HEK293 (cell line): ENCODE data around the gene YARS1.

Experiments
- BCL11B ChIP-seq: fragments of 450-650 bp; formaldehyde crosslinking; IDR thresholded peaks from 2 replicates; pipeline ENCODE4 v1.5.1; 2016; ENCODE audit warnings: low read depth, missing biosample characterization, missing genetic modification characterization
- PRDM6 ChIP-seq: fragments of 450-650 bp; formaldehyde crosslinking; IDR thresholded peaks from 2 replicates; pipeline ENCODE4 v1.5.1; 2017; ENCODE audit warnings: missing biosample characterization, missing genetic modification characterization
- RBAK ChIP-seq: fragments of 450-650 bp; formaldehyde crosslinking; IDR thresholded peaks from 2 replicates; pipeline ENCODE4 v1.5.1; 2016; ENCODE audit warnings: missing biosample characterization, missing genetic modification characterization
- ZBTB10 ChIP-seq: fragments of 450-650 bp; formaldehyde crosslinking; IDR thresholded peaks from 2 replicates; pipeline ENCODE4 v1.5.1; 2016; ENCODE audit warnings: missing biosample characterization, missing genetic modification characterization
- ZBTB26 ChIP-seq: fragments of 450-650 bp; formaldehyde crosslinking; optimal IDR thresholded peaks from 2 replicates; pipeline ENCODE3; 2016; ENCODE audit warnings: missing biosample characterization, mild to moderate bottlenecking, missing genetic modification characterization
- ZEB2 ChIP-seq: fragments of 450-650 bp; formaldehyde crosslinking; IDR thresholded peaks from 2 replicates; pipeline ENCODE4 v1.5.1; 2016; ENCODE audit warnings: missing biosample characterization, missing genetic modification characterization
- ZFP3 ChIP-seq: fragments of 450-650 bp; formaldehyde crosslinking; IDR thresholded peaks from 2 replicates; pipeline ENCODE4 v1.5.1; 2016; ENCODE audit warnings: low read depth, missing biosample characterization, missing genetic modification characterization
- ZNF121 ChIP-seq: fragments of 450-650 bp; formaldehyde crosslinking; IDR thresholded peaks from 2 replicates; pipeline ENCODE4 v1.5.1; 2016; ENCODE audit warnings: missing biosample characterization, missing genetic modification characterization
- ZNF133 ChIP-seq: fragments of 450-650 bp; formaldehyde crosslinking; IDR thresholded peaks from 2 replicates; pipeline ENCODE4 v1.5.1; 2016; ENCODE audit warnings: missing biosample characterization, missing genetic modification characterization
- ZNF16 ChIP-seq: fragments of 450-650 bp; formaldehyde crosslinking; IDR thresholded peaks from 2 replicates; pipeline ENCODE4 v1.5.1; 2016; ENCODE audit warnings: low read depth, missing biosample characterization, missing genetic modification characterization
- ZNF184 ChIP-seq: fragments of 450-650 bp; IDR thresholded peaks from 2 replicates; pipeline ENCODE4 v1.5.1; 2018; ENCODE audit warnings: missing biosample characterization, mild to moderate bottlenecking, missing genetic modification characterization
- ZNF26 ChIP-seq: fragments of 450-650 bp; formaldehyde crosslinking; IDR thresholded peaks from 2 replicates; pipeline ENCODE4 v1.5.1; 2016; ENCODE audit warnings: missing biosample characterization, missing genetic modification characterization
- ZNF394 ChIP-seq: fragments of 450-650 bp; formaldehyde crosslinking; IDR thresholded peaks from 2 replicates; pipeline ENCODE4 v1.5.1; 2016; ENCODE audit warnings: missing biosample characterization, missing genetic modification characterization, mild to moderate bottlenecking, moderate library complexity, borderline replicate concordance
- ZNF426 ChIP-seq: fragments of 450-650 bp; formaldehyde crosslinking; IDR thresholded peaks from 2 replicates; pipeline ENCODE4 v1.5.1; 2017; ENCODE audit warnings: missing biosample characterization, missing genetic modification characterization, mild to moderate bottlenecking, inconsistent platforms, moderate library complexity
- ZNF514 ChIP-seq: fragments of 450-650 bp; formaldehyde crosslinking; IDR thresholded peaks from 2 replicates; pipeline ENCODE4 v1.5.1; 2016; ENCODE audit warnings: missing biosample characterization, missing genetic modification characterization
- ZNF518A ChIP-seq: fragments of 450-650 bp; formaldehyde crosslinking; conservative IDR thresholded peaks from 2 replicates; pipeline ENCODE4 v1.5.1; 2016; ENCODE audit warnings: low read depth, missing biosample characterization, missing genetic modification characterization
- ZNF596 ChIP-seq: fragments of 450-650 bp; IDR thresholded peaks from 2 replicates; pipeline ENCODE4 v1.5.0; 2018; ENCODE audit warnings: missing biosample characterization, mild to moderate bottlenecking, missing genetic modification characterization, moderate library complexity
- TF ChIP-seq, protein P1 (sequence below): fragments of 450-650 bp; IDR thresholded peaks from 2 replicates; pipeline ENCODE4 v1.5.1; 2018; ENCODE audit warnings: missing biosample characterization, mild to moderate bottlenecking, missing genetic modification characterization

YARS1 gene

DNA sequence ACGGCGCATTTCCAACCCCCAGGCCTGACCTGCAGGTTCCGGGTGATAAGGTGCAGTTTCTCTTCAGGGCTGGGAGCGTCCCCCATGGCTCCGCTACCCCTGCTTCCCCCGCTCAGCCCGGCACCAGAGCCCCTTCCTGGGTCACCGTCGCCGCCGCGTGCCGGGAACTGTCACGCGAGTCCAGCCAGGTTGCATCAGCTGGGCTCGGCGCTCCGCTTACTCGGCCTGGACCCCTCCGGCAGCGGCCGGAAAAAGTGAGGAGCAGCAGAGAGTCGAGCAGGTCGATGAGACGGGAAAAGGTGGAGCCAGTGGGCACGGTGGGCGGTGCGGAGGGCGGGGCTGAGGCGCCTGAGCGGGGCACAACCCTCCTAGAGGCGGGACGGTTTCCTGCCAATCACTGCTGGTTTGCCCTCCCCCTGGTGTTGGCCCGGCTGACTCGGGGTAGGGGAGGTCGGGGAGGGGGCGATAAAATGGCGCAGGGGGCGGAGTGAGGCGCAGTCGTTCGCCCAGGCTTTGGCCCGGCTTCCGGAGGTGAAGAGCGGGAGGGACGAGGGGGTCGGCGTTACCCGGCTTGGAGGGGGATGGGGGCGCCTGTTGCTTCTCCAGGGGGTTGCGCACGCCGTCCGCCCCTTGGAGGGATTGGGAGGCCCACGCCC lies at the start of gene YARS1, which contains the start of gene S100PBP (continued):
- TF ChIP-seq ZNF518A (peak; percentile 86), RBAK (tag by site-specific recombination) (no peak), ZFP3 (tag by site-specific recombination) (0 out of 2 replicates have a peak, but pooled peaks have one; percentile 14), ZNF184 (tag by site-specific recombination) (peak; percentile 43; the same call in 1 of the 2 replicates), ZNF26 (tag by site-specific recombination) (no peak), ZNF426 (tag by site-specific recombination) (no peak), ZNF16 (tag by site-specific recombination) (no peak), ZEB2 (tag by site-specific recombination) (peak; percentile 89), ZNF394 (tag by site-specific recombination) (no peak; the same call in none of the 2 replicates), ZNF121 (tag by site-specific recombination) (peak; percentile 4; the same call in 1 of the 2 replicates), ZBTB10 (peak; percentile 95), ZBTB26 (tag by site-specific recombination) (peak; percentile 83), BCL11B (tag by site-specific recombination) (peak; percentile 93), PRDM6 (tag by site-specific recombination) (peak; percentile 45; the same call in 1 of the 2 replicates), ZNF514 (tag by site-specific recombination) (no peak), ZNF133 (tag by site-specific recombination) (no peak), ZNF596 (tag by site-specific recombination) (no peak)
- TF ChIP-seq, protein P1, sequence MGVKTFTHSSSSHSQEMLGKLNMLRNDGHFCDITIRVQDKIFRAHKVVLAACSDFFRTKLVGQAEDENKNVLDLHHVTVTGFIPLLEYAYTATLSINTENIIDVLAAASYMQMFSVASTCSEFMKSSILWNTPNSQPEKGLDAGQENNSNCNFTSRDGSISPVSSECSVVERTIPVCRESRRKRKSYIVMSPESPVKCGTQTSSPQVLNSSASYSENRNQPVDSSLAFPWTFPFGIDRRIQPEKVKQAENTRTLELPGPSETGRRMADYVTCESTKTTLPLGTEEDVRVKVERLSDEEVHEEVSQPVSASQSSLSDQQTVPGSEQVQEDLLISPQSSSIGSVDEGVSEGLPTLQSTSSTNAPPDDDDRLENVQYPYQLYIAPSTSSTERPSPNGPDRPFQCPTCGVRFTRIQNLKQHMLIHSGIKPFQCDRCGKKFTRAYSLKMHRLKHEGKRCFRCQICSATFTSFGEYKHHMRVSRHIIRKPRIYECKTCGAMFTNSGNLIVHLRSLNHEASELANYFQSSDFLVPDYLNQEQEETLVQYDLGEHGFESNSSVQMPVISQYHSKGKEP (tag by site-specific recombination): peak; percentile 58; the same call in 1 of the 2 replicates
